Fibroblast of skin of right quadriceps (primary cell): Measurements from ENCODE around the gene RALGAPA1.
"Not testable (repeated sequence)": the region's sequence is repeated elsewhere in the genome, so short reads cannot be mapped to it uniquely, and the experiment has no call there.

Experiments
- DNase-seq: peaks from one replicate; pipeline ENCODE4 v3.0.0-alpha.2; 2013

The RALGAPA1 gene

GRCh38 chr14:35696119-35696518 lies 113.0 kb downstream of the RALGAPA1 start:
- DNase-seq: no peak

DNA sequence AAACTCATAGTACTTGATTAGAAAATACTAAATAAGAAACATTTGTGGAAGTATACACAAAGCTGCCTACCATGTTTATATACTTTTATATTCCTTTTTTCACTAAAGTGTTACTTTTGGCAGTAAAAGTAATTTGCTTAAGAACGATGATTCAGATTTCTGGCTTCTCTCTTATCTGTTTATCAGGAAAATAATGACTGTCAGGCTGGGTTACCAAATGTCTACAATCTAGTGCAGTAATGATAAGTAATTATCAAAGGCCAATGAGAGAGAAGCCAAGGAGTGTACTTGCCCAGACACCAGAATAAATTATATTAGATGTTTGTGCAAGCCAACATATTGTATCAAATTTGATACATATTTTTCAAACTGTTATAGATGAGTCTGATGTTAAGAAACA lies 113.4 kb downstream of the RALGAPA1 start:
- DNase-seq: no peak

DNA sequence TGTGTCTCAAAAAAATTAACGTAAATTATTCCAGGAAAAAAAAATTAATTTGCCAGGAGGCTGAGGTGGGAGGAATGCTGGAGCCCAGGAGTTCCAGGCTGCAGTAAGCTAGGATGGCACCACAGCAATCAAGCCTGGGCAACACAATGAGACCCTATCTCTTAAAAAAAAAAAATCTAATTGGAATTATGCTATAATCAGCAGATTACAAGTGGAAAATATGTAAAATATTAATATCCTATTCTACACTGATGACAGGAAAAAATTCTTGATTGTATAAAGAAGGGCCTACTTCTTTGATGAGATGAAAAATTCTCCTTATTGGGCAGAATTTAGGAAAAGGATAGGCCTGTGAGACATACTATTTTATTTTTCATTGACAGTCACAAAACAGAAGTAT lies 114.0 kb downstream of the RALGAPA1 start:
- DNase-seq: no peak

DNA sequence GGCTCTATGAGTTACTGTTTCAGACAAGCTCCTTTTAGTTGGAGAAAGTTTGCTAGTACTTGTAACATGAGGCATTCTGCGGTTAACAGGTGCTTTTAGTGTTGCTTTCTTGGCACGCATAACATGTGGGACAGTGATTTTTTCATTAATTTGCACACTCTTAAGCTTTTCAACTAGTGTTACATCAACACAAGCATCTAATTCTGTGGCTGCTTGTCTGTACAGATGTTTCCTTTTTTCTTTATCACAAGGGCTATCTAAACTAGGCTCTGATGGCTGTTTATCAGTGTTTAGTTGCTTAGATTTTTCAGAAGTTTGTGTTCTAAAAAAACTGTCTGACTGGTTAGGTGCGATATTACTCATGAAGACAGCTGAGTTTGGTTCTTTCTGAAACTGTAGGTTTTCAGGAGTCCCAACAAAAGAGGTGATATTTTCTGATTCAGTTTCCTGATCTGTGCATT lies 120.1 kb downstream of the RALGAPA1 start:
- no peak for DNase-seq

DNA sequence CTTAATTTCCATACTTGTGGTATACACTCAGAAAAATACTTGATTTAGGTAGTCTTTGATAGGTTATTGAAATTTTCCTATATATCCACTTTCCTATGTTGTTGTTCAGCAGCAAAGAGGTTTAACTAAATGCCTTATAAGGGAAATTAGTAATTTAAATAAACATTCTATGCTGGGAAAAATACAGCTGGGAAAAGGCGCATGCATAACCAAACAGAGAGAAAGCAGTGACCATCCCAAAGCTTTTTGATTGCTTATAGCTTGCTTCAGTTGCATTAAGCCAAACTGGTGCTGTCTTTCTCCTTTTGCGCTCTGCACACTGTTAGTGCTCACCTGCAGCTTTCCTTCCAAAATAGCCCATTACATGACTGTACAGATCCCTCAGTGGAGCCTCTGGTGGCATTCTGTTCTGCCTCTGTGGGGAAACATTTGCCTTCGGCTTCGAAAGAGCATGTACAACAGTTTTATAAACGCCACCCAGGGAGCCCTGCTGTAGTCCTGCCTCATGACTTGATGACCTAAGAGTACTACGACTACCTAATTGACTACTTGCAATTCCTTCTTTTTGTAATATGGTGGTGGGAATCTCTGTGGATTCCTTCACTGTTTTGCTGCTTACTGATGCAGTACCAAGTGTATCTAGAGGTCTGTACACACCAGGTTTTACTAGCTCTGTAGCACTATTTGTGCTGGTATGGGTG lies 120.8 kb downstream of the RALGAPA1 start:
- no peak for DNase-seq

DNA sequence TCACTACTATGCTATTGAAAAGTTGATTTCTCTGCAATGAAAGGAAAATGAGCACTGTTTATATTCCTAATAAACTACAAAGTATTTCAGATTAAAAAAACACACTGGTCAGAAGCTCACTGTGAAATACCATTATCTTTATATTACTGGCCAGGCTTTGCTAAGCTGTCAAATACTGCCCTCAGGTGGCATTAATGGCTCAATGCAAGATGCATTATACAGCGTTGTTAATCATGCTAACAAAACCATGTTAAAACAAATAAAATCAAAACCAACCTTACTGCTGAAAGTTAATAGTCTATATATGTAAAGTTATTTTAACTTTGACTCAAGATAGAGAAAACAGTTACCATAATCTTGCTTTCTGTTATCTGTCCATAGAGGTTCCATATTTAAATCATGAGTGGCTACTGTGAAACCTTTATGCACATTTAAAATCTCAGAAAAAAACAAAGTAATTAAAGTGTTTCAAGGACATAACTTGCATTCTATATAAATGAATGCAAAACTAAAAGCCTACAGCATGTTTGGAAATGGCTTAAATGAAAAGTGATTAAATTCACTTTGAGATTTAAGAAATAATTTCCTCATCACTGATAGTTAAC lies 121.7 kb downstream of the RALGAPA1 start:
- peak; percentile 45 for DNase-seq

- DNase-seq: not testable (repeated sequence)
These were observed 125.4 kb downstream of the RALGAPA1 start for GRCh38 chr14:35683688-35684087.

DNA sequence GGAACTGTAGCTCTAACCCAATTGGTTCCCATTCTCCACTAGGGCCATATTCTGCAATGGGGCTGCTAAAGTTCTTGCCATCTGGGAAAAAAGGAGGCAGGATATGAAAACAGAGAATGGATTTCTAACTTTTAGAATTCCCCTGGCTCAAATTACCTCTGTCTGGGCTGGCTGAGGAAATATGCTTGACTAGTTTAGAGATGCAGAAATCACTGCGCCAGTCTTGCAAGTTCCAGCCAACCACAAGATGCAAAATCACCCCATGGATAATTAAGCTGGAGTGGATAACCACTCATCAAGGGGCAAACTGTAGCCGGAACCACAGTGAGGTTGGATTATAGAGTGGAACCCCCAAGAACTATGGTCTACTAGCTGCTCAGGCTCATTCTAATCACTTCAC lies 126.3 kb downstream of the RALGAPA1 start:
- DNase-seq: no peak

GRCh38 chr14:35678403-35679028 lies 130.6 kb downstream of the RALGAPA1 start:
- DNase-seq: no peak

GRCh38 chr14:35669782-35670181 lies 139.3 kb downstream of the RALGAPA1 start:
- peak; percentile 42 for DNase-seq

- no peak for DNase-seq
These were observed 142.6 kb downstream of the RALGAPA1 start for GRCh38 chr14:35666429-35667043.

DNA sequence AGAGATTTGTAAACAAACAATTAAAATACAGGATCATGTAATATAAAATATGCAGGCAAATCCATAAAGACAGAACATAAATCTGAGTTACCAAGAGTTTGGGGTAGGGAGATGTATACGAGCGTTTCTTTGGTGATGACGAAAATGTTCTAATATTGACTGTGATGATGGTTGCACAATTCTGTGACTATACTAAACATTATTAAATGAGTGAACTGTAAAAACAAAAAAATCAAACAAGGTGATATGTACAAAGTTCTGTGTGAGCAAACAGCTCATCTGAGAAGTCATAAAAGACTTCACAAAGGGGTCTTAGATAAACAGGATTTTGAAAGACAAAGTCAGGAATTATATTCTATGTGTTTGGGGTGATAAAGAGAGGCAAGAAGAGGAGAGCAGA lies 147.2 kb downstream of the RALGAPA1 start:
- DNase-seq: no peak

GRCh38 chr14:35653045-35653444 lies 156.1 kb downstream of the RALGAPA1 start:
- no peak for DNase-seq

DNA sequence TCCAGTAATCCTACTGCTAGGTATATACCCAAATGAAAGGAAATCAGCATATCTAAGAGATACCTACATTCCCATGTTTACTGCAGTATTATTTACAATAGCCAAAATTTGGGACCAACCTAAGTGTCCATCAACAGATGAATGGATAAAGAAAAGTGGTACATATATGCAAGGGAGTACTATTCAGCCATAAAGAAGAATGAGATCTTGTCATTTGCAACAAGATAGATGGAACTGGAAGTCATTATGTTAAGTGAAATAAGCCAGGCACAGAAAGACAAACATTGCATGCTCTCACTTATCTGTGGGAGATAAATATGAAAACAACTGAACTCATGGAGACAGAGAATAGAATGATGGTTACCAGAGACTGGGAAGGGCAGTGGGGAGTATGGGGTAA lies 165.6 kb downstream of the RALGAPA1 start:
- DNase-seq: no peak

GRCh38 chr14:35637851-35638250 lies 171.2 kb downstream of the RALGAPA1 start:
- no peak for DNase-seq

DNA sequence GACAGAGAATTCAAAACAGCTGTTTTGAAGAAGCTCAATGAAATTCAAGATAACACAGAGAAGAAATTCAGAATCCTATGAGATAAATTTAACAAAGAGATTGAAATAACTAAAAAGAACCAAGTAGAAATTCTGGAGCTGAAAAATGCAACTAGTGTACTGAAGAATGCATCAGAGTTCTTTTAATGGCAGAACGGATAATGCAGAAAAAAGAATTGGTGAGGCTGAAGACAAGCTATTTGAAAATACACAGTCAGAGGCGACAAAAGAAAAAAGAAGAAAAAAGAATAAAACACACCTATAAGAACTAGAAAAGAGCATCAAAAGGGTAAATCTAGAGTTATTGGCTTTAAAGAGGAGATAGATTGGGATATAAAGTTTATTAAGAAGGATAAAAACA lies 171.8 kb downstream of the RALGAPA1 start:
- DNase-seq: no peak

- peak; percentile 1 for DNase-seq
These were observed 176.4 kb downstream of the RALGAPA1 start for GRCh38 chr14:35632676-35633075.

DNA sequence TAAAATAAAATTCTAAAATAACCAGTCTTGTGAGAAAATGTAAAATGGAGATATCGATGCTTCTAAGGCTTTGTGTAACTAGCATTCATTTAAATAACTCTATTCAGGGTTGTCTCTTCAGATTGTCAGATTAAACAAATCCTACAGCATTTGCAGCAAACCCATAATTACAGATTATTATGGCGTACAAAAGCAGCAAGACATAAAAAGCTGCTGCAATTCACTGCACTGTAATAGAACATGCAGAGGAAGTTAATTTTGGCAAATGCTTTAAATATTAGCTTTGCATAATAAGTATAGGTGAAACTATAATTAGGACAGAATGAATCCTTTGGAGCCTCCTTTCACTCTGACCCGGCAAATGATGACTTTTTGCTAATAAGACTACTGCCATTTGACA lies 176.8 kb downstream of the RALGAPA1 start:
- DNase-seq: no peak

DNA sequence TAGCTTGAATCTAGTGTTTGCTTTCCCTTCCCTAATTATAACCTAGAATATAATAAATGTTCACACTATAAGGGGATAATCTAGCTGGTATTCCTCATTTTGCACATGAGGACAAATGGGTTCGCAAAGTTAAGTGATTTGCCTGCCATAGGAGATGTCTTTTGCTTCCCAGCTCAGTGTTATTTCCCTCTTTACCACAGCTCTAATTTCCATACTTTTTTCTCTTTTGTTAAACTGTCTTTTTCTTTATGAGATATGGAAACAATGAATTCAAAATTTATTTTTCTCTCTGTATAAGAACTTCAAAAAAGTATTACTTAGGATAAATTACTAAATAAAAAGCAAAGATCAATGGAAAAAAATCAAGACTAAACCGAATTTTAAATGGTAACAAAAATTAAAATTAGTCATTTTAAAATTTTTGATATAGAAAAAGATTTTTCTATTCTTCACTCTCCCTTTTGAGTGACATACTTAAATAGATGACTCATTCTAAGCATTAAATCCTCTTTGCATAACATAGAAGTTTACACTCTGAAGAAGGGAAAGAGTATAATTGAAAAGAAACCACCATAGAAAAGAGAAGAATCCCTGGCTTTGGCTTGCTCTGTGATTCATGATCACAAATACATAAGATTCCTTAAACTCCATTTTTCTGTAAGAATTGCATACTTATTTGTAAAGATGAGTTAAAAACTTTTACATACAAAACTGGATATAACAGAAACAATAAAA lies 177.9 kb downstream of the RALGAPA1 start:
- DNase-seq: peak; percentile 2

- DNase-seq: peak; percentile 5
These were observed 180.1 kb downstream of the RALGAPA1 start for GRCh38 chr14:35628989-35629388.

DNA sequence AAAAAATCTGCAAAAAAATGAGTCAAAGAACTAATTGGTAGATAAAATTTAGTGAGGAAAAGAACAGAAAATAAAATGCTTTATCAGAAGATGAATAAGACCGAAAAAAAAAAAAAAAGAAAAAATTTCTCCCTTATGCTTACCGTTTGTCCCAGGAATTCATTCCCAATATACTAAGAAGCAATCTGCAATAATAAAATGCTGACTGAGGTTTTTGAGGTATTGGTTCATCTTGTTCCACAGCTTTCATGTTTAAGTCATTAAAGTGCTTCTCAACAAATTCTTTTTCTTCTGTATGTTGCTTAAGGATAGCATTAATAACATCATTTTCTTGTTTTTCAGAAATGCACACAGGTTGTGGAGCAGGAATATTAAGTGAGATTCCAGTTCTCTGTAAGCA lies 182.1 kb downstream of the RALGAPA1 start:
- not testable (repeated sequence) for DNase-seq

- DNase-seq: not testable (repeated sequence)
These were observed 187.1 kb downstream of the RALGAPA1 start for GRCh38 chr14:35621996-35622395.

DNA sequence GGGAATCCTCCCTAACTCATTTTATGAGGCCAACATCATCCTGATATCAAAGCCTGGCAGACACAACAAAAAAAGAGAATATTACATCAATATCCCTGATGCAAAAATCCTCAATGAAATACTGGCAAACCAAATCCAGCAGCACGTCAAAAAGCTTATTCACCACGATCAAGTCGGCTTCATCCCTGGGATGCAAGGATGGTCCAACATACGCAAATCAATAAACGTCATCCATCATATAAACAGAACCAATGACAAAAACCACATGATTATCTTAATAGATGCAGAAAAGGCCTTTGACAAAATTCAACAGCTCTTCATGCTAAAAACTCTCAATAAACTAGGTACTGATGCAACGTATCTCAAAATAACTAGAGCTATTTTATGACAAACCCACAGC lies 189.1 kb downstream of the RALGAPA1 start:
- not testable (repeated sequence) for DNase-seq
